PC-9 (cell line): ENCODE data around the gene ARMH1.

Experiments used
- EZH2 ChIP-seq: fragments of 200-600 bp; sonication (generic); IDR thresholded peaks from 2 replicates; pipeline ENCODE4 v1.8.0; 2017; ENCODE audit warnings: antibody characterized with exemption, low read depth
- TF ChIP-seq, protein P1 (sequence below): fragments of 200-600 bp; sonication (generic); conservative IDR thresholded peaks from 2 replicates; pipeline ENCODE4 v1.6.1; 2017; ENCODE audit warnings: mixed run types, antibody characterized with exemption, mild to moderate bottlenecking, moderate library complexity

DNA sequence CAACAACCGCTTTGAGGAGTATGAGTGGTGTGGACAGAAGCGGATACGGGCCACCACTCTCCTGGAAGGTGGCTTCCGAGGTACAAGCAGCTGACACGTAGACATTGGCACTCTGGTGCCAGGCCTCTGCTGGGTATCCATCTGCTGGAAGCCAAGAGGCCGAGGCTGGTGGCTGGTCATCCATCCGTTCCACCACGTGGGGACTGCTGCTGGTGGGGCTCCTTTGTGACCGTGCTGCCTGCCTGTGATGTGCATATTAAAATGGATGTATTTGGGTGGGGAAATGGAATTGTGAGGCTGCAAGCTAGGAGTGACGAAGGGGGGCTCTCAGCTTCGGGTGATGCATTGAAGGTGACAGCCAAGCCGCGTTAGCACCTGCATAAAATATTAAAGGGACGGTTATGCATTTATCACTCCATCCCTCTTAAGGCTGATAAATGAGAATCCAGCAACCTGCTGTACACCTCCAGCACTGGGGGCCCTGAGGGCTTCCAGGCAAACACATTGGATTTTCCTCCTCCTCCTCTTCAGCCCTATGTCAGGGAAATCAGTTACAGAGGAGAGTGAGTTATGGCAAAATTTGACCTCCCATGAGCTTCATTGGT is 38.3 kb upstream of the ARMH1 start:
- TF ChIP-seq, protein P1, sequence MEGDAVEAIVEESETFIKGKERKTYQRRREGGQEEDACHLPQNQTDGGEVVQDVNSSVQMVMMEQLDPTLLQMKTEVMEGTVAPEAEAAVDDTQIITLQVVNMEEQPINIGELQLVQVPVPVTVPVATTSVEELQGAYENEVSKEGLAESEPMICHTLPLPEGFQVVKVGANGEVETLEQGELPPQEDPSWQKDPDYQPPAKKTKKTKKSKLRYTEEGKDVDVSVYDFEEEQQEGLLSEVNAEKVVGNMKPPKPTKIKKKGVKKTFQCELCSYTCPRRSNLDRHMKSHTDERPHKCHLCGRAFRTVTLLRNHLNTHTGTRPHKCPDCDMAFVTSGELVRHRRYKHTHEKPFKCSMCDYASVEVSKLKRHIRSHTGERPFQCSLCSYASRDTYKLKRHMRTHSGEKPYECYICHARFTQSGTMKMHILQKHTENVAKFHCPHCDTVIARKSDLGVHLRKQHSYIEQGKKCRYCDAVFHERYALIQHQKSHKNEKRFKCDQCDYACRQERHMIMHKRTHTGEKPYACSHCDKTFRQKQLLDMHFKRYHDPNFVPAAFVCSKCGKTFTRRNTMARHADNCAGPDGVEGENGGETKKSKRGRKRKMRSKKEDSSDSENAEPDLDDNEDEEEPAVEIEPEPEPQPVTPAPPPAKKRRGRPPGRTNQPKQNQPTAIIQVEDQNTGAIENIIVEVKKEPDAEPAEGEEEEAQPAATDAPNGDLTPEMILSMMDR: no peak
- no peak for TF ChIP-seq EZH2
